NCI-H2107 (cell line): Measurements from ENCODE around the gene CDC40.
"Not testable (repeated sequence)": the region's sequence is repeated elsewhere in the genome, so short reads cannot be mapped to it uniquely, and the experiment has no call there.

Experiments used
- DNase-seq: peaks from one replicate; lab custom pipeline; 2025; lab: John Stamatoyannopoulos, UW

Gene CDC40

GRCh38 chr6:110201151-110201884 is 21.1 kb downstream of the CDC40 start:
- no peak for DNase-seq

- DNase-seq: no peak
Measured at GRCh38 chr6:110207652-110208051, 27.4 kb downstream of the CDC40 start.

GRCh38 chr6:110211753-110212152 is 31.5 kb downstream of the CDC40 start:
- DNase-seq: no peak

GRCh38 chr6:110214338-110214737 is 34.1 kb downstream of the CDC40 start:
- no peak for DNase-seq

- no peak for DNase-seq
Measured at GRCh38 chr6:110216140-110216539, 35.9 kb downstream of the CDC40 start.

- DNase-seq: no peak
Measured at GRCh38 chr6:110217266-110217665, 37.0 kb downstream of the CDC40 start.

GRCh38 chr6:110221738-110222137 is 41.5 kb downstream of the CDC40 start:
- DNase-seq: no peak

GRCh38 chr6:110226261-110226660 is 46.0 kb downstream of the CDC40 start:
- DNase-seq: no peak

- DNase-seq: no peak
Measured at GRCh38 chr6:110232450-110232849, 52.2 kb downstream of the CDC40 start.

GRCh38 chr6:110233770-110234374 is 53.6 kb downstream of the CDC40 start:
- DNase-seq: no peak

- not testable (repeated sequence) for DNase-seq
Measured at GRCh38 chr6:110236007-110236406, 55.8 kb downstream of the CDC40 start.

GRCh38 chr6:110239526-110240274 is 59.5 kb downstream of the CDC40 start:
- DNase-seq: no peak

GRCh38 chr6:110244621-110245020 is 64.4 kb downstream of the CDC40 start:
- not testable (repeated sequence) for DNase-seq

GRCh38 chr6:110246378-110246777 is 66.2 kb downstream of the CDC40 start:
- DNase-seq: no peak

- no peak for DNase-seq
Measured at GRCh38 chr6:110246900-110247546, 66.8 kb downstream of the CDC40 start.

- DNase-seq: no peak
Measured at GRCh38 chr6:110250058-110250457, 69.8 kb downstream of the CDC40 start.

GRCh38 chr6:110250838-110251237 is 70.6 kb downstream of the CDC40 start:
- DNase-seq: no peak

- DNase-seq: no peak
Measured at GRCh38 chr6:110255211-110255750, 75.1 kb downstream of the CDC40 start.

- no peak for DNase-seq
Measured at GRCh38 chr6:110256366-110256765, 76.1 kb downstream of the CDC40 start.

- no peak for DNase-seq
Measured at GRCh38 chr6:110265273-110265672, 85.0 kb downstream of the CDC40 start.

GRCh38 chr6:110266996-110267395 is 86.8 kb downstream of the CDC40 start:
- DNase-seq: no peak

GRCh38 chr6:110269623-110270022 is 89.4 kb downstream of the CDC40 start:
- no peak for DNase-seq
